GM23338 (cell line): Measurements from ENCODE around the gene LPA.

ENCODE experiments used
- CREB1 ChIP-seq: fragments of 250-450 bp; sonication (Bioruptor Pico); IDR thresholded peaks from 2 replicates; pipeline ENCODE4 v1.5.0; 2020; ENCODE audit warnings: low read depth, mild to moderate bottlenecking, moderate library complexity
- EZH2 ChIP-seq: fragments of 200-600 bp; sonication (generic); IDR thresholded peaks from one replicate; pipeline ENCODE4 v1.8.0; 2017; ENCODE audit warnings: antibody characterized with exemption, mild to moderate bottlenecking, low read depth; ENCODE audit not compliant: unreplicated experiment
- EZH2phosphoT487 ChIP-seq: fragments of 200-600 bp; sonication (generic); IDR thresholded peaks from one replicate; pipeline ENCODE4 v1.8.1; 2018; ENCODE audit warnings: antibody characterized with exemption; ENCODE audit not compliant: unreplicated experiment
- JUNB ChIP-seq: IDR thresholded peaks from one replicate; pipeline ENCODE4 v1.6.1; 2016; ENCODE audit warnings: antibody characterized with exemption; ENCODE audit not compliant: unreplicated experiment
- POLR2AphosphoS5 ChIP-seq: IDR thresholded peaks from 2 replicates; pipeline ENCODE4 v1.6.1; 2016; ENCODE audit warnings: antibody characterized with exemption, low read depth
- STAT1 ChIP-seq: IDR thresholded peaks from one replicate; pipeline ENCODE4 v1.6.1; 2016; ENCODE audit warnings: antibody characterized with exemption; ENCODE audit not compliant: unreplicated experiment
- ZNF114 ChIP-seq: fragments of 250-450 bp; sonication (Bioruptor Pico); IDR thresholded peaks from 2 replicates; pipeline ENCODE4 v1.5.0; 2020; ENCODE audit warnings: mild to moderate bottlenecking, moderate library complexity
- ZNF331 ChIP-seq: fragments of 250-450 bp; sonication (Bioruptor Pico); IDR thresholded peaks from 2 replicates; pipeline ENCODE4 v1.5.0; 2020; ENCODE audit warnings: low read depth, mild to moderate bottlenecking, moderate library complexity
- TF ChIP-seq, protein P1 (sequence below), 2 experiments: fragments of 200-600 bp in 1 of 2; sonication (generic) in 1 of 2; conservative IDR thresholded peaks; 2 replicates each; pipeline versions ENCODE4 v1.5.1 to v1.6.1; 2016 to 2017; ENCODE audit warnings: antibody characterized with exemption in 2 of 2, low read depth in 2 of 2, mild to moderate bottlenecking in 2 of 2, moderate library complexity in 1 of 2
- TF ChIP-seq, protein P2 (sequence below): IDR thresholded peaks from one replicate; pipeline ENCODE4 v1.6.1; 2018; ENCODE audit warnings: antibody characterized with exemption; ENCODE audit not compliant: unreplicated experiment
- TF ChIP-seq, protein P3 (sequence below): IDR thresholded peaks from 2 replicates; pipeline ENCODE4 v1.6.1; 2016; ENCODE audit warnings: antibody characterized with exemption
- TF ChIP-seq, protein P4 (sequence below): fragments of 250-450 bp; sonication (Bioruptor Pico); IDR thresholded peaks from 2 replicates; pipeline ENCODE4 v1.5.0; 2020; ENCODE audit warnings: mild to moderate bottlenecking, moderate library complexity

DNA sequence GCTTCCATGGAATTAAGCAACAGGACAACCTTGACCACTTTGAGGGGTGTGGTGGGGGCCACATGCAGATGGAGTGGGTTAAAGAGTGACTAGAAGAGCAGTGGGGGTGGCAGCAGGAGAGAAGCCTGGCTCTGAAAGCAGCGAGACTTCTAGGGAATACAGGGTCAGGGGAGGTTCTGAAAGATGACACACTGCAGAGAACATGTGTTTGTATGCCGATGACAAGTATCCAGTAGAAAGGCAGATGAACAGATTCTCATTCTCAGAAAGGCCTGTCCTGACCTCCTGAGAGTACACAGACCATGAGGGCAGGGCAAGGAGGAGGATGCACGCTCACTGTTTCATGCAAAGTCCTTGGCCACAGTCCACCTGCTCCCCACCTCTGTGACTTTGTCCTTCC lies 2.9 kb downstream of the LPA start:
- TF ChIP-seq EZH2 (no peak), JUNB (no peak), POLR2AphosphoS5 (no peak), CREB1 (CRISPR knock-in tag) (no peak), ZNF114 (CRISPR knock-in tag) (no peak), EZH2phosphoT487 (no peak), ZNF331 (no peak), STAT1 (no peak)
- TF ChIP-seq, protein P1, sequence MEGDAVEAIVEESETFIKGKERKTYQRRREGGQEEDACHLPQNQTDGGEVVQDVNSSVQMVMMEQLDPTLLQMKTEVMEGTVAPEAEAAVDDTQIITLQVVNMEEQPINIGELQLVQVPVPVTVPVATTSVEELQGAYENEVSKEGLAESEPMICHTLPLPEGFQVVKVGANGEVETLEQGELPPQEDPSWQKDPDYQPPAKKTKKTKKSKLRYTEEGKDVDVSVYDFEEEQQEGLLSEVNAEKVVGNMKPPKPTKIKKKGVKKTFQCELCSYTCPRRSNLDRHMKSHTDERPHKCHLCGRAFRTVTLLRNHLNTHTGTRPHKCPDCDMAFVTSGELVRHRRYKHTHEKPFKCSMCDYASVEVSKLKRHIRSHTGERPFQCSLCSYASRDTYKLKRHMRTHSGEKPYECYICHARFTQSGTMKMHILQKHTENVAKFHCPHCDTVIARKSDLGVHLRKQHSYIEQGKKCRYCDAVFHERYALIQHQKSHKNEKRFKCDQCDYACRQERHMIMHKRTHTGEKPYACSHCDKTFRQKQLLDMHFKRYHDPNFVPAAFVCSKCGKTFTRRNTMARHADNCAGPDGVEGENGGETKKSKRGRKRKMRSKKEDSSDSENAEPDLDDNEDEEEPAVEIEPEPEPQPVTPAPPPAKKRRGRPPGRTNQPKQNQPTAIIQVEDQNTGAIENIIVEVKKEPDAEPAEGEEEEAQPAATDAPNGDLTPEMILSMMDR (conservative IDR thresholded peaks at IDR 0.05; ENCODE audit: low read depth in 2 of 2) = no peak
- TF ChIP-seq, protein P2, sequence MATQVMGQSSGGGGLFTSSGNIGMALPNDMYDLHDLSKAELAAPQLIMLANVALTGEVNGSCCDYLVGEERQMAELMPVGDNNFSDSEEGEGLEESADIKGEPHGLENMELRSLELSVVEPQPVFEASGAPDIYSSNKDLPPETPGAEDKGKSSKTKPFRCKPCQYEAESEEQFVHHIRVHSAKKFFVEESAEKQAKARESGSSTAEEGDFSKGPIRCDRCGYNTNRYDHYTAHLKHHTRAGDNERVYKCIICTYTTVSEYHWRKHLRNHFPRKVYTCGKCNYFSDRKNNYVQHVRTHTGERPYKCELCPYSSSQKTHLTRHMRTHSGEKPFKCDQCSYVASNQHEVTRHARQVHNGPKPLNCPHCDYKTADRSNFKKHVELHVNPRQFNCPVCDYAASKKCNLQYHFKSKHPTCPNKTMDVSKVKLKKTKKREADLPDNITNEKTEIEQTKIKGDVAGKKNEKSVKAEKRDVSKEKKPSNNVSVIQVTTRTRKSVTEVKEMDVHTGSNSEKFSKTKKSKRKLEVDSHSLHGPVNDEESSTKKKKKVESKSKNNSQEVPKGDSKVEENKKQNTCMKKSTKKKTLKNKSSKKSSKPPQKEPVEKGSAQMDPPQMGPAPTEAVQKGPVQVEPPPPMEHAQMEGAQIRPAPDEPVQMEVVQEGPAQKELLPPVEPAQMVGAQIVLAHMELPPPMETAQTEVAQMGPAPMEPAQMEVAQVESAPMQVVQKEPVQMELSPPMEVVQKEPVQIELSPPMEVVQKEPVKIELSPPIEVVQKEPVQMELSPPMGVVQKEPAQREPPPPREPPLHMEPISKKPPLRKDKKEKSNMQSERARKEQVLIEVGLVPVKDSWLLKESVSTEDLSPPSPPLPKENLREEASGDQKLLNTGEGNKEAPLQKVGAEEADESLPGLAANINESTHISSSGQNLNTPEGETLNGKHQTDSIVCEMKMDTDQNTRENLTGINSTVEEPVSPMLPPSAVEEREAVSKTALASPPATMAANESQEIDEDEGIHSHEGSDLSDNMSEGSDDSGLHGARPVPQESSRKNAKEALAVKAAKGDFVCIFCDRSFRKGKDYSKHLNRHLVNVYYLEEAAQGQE = no peak
- TF ChIP-seq, protein P3, sequence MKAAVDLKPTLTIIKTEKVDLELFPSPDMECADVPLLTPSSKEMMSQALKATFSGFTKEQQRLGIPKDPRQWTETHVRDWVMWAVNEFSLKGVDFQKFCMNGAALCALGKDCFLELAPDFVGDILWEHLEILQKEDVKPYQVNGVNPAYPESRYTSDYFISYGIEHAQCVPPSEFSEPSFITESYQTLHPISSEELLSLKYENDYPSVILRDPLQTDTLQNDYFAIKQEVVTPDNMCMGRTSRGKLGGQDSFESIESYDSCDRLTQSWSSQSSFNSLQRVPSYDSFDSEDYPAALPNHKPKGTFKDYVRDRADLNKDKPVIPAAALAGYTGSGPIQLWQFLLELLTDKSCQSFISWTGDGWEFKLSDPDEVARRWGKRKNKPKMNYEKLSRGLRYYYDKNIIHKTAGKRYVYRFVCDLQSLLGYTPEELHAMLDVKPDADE = no peak
- TF ChIP-seq, protein P4, sequence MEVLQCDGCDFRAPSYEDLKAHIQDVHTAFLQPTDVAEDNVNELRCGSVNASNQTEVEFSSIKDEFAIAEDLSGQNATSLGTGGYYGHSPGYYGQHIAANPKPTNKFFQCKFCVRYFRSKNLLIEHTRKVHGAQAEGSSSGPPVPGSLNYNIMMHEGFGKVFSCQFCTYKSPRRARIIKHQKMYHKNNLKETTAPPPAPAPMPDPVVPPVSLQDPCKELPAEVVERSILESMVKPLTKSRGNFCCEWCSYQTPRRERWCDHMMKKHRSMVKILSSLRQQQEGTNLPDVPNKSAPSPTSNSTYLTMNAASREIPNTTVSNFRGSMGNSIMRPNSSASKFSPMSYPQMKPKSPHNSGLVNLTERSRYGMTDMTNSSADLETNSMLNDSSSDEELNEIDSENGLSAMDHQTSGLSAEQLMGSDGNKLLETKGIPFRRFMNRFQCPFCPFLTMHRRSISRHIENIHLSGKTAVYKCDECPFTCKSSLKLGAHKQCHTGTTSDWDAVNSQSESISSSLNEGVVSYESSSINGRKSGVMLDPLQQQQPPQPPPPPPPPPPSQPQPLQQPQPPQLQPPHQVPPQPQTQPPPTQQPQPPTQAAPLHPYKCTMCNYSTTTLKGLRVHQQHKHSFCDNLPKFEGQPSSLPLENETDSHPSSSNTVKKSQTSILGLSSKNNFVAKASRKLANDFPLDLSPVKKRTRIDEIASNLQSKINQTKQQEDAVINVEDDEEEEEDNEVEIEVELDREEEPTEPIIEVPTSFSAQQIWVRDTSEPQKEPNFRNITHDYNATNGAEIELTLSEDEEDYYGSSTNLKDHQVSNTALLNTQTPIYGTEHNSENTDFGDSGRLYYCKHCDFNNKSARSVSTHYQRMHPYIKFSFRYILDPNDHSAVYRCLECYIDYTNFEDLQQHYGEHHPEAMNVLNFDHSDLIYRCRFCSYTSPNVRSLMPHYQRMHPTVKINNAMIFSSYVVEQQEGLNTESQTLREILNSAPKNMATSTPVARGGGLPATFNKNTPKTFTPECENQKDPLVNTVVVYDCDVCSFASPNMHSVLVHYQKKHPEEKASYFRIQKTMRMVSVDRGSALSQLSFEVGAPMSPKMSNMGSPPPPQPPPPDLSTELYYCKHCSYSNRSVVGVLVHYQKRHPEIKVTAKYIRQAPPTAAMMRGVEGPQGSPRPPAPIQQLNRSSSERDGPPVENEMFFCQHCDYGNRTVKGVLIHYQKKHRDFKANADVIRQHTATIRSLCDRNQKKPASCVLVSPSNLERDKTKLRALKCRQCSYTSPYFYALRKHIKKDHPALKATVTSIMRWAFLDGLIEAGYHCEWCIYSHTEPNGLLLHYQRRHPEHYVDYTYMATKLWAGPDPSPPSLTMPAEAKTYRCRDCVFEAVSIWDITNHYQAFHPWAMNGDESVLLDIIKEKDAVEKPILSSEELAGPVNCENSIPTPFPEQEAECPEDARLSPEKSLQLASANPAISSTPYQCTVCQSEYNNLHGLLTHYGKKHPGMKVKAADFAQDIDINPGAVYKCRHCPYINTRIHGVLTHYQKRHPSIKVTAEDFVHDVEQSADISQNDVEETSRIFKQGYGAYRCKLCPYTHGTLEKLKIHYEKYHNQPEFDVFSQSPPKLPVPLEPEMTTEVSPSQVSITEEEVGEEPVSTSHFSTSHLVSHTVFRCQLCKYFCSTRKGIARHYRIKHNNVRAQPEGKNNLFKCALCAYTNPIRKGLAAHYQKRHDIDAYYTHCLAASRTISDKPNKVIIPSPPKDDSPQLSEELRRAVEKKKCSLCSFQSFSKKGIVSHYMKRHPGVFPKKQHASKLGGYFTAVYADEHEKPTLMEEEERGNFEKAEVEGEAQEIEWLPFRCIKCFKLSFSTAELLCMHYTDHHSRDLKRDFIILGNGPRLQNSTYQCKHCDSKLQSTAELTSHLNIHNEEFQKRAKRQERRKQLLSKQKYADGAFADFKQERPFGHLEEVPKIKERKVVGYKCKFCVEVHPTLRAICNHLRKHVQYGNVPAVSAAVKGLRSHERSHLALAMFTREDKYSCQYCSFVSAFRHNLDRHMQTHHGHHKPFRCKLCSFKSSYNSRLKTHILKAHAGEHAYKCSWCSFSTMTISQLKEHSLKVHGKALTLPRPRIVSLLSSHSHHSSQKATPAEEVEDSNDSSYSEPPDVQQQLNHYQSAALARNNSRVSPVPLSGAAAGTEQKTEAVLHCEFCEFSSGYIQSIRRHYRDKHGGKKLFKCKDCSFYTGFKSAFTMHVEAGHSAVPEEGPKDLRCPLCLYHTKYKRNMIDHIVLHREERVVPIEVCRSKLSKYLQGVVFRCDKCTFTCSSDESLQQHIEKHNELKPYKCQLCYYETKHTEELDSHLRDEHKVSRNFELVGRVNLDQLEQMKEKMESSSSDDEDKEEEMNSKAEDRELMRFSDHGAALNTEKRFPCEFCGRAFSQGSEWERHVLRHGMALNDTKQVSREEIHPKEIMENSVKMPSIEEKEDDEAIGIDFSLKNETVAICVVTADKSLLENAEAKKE (CRISPR knock-in tag) = no peak
